Fibroblast of mammary gland (primary cell): Measurements from ENCODE around the gene PPBP.
"Not testable (repeated sequence)": the region's sequence is repeated elsewhere in the genome, so short reads cannot be mapped to it uniquely, and the experiment has no call there.

Experiments
- DNase-seq: peaks from one replicate; pipeline ENCODE4 v3.0.0-alpha.2; 2010; ENCODE audit warnings: low read depth
- H3K4me3 ChIP-seq: 2 replicates; pipeline ENCODE4 v1.5.1; 2011; ENCODE audit warnings: low read depth, mild to moderate bottlenecking, low read length, moderate library complexity; ENCODE audit not compliant: control insufficient read depth
- CTCF ChIP-seq: conservative IDR thresholded peaks from 2 replicates; pipeline ENCODE4 v1.5.1; 2011; ENCODE audit warnings: low read depth, low read length, inconsistent platforms; ENCODE audit not compliant: control insufficient read depth, insufficient read depth

Gene PPBP

GRCh38 chr4:73952352-73952751 is 35.6 kb downstream of the PPBP start:
- no peak overlapping the region for H3K4me3 ChIP-seq
- DNase-seq = no peak
- no peak for TF ChIP-seq CTCF

- not testable (repeated sequence) for H3K4me3 ChIP-seq, DNase-seq
These were observed 37.5 kb downstream of the PPBP start for GRCh38 chr4:73950376-73950920.

DNA sequence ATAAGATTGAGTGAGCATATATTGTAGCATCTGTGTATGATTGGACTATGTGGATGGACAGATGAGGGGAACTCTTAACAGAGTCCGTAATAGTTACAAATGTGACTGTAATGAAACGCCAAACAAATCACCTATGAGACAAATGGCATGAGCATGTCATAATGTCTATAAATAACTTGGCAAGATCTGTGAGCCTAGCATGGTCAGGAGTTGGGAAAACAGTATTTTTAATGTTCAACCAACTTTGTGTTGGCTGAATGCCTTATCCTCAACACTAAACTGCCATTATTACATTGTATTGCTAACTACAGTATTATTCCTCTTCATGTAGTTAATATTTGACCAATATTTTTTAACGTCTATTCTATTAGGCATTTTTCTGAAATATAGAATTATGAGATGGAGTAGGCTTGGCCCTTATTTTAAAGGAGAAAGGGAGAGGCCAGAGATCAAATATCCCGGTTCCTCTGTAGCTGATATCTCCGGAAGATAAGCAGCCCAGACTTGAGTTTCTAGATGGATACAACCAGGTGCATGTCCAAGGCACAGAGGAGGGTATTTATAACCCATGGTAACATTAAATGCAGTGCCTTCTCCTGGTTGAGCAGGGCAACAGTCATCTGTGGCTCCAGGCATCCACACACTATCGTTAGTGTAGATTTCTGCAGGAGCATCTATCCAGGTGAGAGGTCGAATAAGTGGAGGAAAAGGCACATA is 38.8 kb downstream of the PPBP start:
- no peak overlapping the region for H3K4me3 ChIP-seq
- no peak for DNase-seq
- TF ChIP-seq CTCF = no peak

GRCh38 chr4:73948291-73948690 is 39.7 kb downstream of the PPBP start:
- TF ChIP-seq CTCF = no peak
- no peak for DNase-seq
- no peak overlapping the region for H3K4me3 ChIP-seq

DNA sequence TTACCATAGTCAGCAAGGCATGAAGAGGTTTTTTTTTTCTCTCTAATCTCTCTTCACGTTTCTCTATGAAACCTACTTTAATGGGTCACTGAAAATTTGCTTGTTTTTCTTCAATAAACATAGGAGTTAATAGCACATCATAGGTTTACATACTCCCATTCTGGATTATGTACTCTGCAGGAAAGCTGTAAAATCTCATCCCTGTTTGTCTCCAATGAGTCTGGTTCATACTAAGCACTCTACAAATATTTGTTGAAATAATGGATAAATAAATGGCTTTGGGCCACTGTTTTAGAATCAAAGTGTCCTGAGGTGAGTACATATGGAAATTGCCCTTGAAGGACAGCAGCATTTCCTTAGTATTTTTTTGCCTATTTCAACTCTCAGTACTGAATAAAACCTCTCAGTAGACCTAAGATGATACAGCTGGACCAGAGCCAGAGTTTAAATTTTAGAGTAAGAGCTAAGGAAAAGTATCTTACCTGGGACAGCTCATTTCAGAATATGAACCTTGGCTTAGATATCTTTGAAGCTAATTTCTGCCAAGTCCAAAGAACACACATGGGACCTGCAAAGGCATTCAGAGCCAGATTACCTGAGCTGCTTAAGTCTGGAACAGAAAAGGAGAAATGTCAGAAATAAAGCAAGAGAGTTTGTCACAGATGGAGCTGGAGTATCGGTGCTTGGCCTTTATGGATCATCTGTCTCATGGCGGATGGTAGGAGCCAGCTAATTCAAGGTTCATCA is 40.6 kb downstream of the PPBP start:
- TF ChIP-seq CTCF = no peak
- DNase-seq = no peak
- no peak overlapping the region for H3K4me3 ChIP-seq

DNA sequence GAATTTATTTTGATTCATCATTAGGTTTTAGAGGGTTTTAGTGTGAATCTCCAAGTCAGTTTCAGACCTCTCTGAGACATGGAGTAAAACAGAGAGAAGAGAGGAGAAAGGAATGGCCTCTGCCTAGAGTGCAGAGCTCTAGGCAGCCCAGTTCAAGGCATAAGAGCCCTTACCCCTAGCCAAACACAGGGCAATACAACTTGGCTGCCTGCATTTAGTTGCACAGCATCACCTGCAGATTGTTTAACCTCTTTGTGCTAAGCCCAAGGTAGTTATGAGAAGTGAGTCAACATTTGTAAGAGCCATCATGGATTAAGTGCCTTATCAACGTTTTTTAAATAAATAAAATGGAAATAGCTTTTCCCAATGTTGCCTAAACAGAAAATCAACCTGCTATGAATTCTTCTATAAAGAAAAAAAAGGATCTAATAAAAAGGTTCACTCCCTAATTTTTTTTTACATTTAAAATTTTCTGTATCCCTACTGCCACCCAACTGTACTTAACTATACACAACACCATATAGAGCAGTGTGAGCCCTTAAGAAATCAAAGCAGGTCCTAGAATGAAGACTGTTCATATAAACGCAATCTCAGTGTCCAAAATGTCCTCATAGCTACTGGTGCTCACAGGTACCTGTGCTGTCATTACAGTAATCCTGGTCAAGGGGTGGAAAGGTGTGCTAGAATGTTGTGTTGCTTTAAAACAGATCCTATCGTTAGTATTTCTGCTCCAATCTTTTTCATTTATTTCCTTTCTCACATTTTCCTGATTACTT is 42.1 kb downstream of the PPBP start:
- DNase-seq = no peak
- no peak for TF ChIP-seq CTCF
- H3K4me3 ChIP-seq = no peak overlapping the region
